ENCODE results near the gene GLMP. TPM values are rescaled to one million over a fixed set of nuclear protein-coding genes. Genes with fewer than 3 reads are reported as not detected.

Gene GLMP
- total and polyA plus RNA-seq, 10 donors = 25.5 to 54.4 (median 34.0) TPM

DNA sequence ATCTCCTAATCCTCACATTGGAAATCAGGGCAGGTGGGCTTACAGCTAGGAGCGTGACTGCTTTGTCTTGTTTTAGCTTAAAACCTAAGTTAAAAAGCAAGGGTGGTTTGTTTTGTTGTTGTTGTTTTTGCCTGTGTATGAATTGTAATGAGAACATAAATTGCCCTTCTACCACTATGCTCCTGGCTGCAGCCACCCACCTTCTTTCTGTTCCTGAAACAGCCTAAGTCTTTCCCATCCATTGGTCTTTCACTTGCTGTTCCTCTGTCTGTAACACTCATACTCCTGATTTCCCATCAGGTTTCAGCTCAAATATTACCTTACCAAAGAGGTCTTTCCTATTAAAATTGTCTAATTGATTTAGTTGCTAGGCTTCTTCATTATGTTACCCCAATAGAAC, 12.0 kb downstream of the GLMP start:
- no peak for TF ChIP-seq POLR2AphosphoS5 (IDR thresholded peaks at IDR 0.05)
- TF ChIP-seq POLR2A (IDR thresholded peaks at IDR 0.05) = no peak
- TF ChIP-seq, protein P1, sequence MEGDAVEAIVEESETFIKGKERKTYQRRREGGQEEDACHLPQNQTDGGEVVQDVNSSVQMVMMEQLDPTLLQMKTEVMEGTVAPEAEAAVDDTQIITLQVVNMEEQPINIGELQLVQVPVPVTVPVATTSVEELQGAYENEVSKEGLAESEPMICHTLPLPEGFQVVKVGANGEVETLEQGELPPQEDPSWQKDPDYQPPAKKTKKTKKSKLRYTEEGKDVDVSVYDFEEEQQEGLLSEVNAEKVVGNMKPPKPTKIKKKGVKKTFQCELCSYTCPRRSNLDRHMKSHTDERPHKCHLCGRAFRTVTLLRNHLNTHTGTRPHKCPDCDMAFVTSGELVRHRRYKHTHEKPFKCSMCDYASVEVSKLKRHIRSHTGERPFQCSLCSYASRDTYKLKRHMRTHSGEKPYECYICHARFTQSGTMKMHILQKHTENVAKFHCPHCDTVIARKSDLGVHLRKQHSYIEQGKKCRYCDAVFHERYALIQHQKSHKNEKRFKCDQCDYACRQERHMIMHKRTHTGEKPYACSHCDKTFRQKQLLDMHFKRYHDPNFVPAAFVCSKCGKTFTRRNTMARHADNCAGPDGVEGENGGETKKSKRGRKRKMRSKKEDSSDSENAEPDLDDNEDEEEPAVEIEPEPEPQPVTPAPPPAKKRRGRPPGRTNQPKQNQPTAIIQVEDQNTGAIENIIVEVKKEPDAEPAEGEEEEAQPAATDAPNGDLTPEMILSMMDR (IDR thresholded peaks at IDR 0.05 in 8 of 11, conservative IDR thresholded peaks at IDR 0.05 in 3 of 11) = no peak
- no peak for DNase-seq
- Histone ChIP-seq H3K4me3 (peak overlapping the region in 7 of 8 donors; percentile 62 to 87 (median 69)), H3K36me3 (peaks cover 0 to 52% (median 23%) of the 10 kb centered on the region in 6 donors), H3K9me3 (no peaks in the 10 kb centered on the region), H3K4me1 (peaks cover 14 to 61% (median 41%) of the 10 kb centered on the region in 6 donors), H3K27ac (peak overlapping the region in 4 of 8 donors; percentile 90 to 97 (median 94)), H3K27me3 (replicated peaks in 1 of 7) (no peaks in the 10 kb centered on the region)
- intact Hi-C loops (cut with DNase I; ENCODE audit: low total_unique reads) = no loop called here
- 73 to 94% (median 86%) methylated on average over 1 of the region's 1 CpG for WGBS, 5 donors

- Histone ChIP-seq H3K27ac (peak within 1 kb of the TSS; percentile 90 to 97 (median 94)), H3K27me3 (replicated peaks in 1 of 7) (no peaks in the 10 kb centered on the region), H3K4me1 (peaks cover 14 to 68% (median 41%) of the 10 kb centered on the region in 6 donors), H3K9me3 (no peaks in the 10 kb centered on the region), H3K36me3 (peaks cover 0 to 52% (median 29%) of the 10 kb centered on the region in 6 donors), H3K4me3 (peak within 1 kb of the TSS; percentile 62 to 87 (median 72))
- peak in 2 of 3 donors; percentile 81 to 83 for TF ChIP-seq POLR2A (IDR thresholded peaks at IDR 0.05)
- TF ChIP-seq, protein P1 (IDR thresholded peaks at IDR 0.05 in 8 of 11, conservative IDR thresholded peaks at IDR 0.05 in 3 of 11) = peak in 4 of 11 experiments; percentile 46 to 65 (median 51)
- TF ChIP-seq POLR2AphosphoS5 (IDR thresholded peaks at IDR 0.05) = peak; percentile 96 to 98 (median 97)
- WGBS, 5 donors = 0 to 1% (median 1%) methylated on average over 23 to 50 of the region's 50 CpGs
- DNase-seq = peak; percentile 98
- intact Hi-C loops (cut with DNase I; ENCODE audit: low total_unique reads) = no loop called here
These were observed 12.8 kb downstream of the GLMP start, which contains the start of gene SMG5 for GRCh38 chr1:156282479-156283222. TSS of gene SMG5 (minus strand) at chr1:156282825. CDS start at chr1:156282680, 145 bp downstream.

DNA sequence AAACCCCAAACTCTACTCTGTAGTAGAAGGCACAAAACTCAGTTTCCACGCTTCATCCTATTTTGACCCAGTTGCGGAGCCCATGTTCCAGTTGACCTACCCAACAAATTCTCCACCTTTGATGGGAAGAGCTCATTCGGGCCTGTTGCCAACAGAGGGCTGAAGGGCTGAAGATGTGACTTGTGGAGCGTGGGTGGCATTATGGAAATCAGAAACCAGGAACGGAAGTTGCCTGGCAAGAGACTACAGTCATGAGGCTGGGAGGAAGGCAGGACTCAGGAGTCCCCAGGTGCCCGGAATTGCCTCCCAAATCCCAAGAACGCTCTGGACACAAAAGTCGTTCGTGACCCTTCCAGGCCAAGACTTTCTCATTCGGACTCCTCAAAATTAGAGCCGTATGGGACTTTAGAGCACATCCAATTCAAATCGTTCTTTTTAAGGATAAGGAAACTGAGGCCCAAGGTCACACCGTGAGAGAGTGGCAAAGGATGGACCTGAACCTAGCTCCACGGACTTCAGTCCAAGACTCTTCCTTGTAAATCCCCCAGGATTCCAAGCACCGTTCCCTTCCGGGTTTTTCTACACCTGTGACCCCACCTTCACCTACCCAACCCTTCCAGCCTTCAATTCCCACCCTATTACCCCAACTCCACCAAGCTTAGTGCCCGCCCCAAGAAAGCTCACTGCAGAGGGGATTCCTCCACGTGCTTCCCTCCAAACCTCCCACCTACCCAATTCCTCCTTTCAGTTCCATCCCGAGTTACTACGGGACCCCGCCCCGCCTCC, 13.6 kb downstream of the GLMP start:
- WGBS, 5 donors = 5 to 11% (median 8%) methylated on average over 22 of the region's 22 CpGs
- H3K36me3 ChIP-seq = peaks cover 0 to 53% (median 36%) of the 10 kb centered on the region in 6 donors
- DNase-seq = no peak
- peak overlapping the region; percentile 62 to 87 (median 72) for H3K4me3 ChIP-seq
- H3K27ac ChIP-seq = peak overlapping the region; percentile 90 to 97 (median 94)
- no peaks in the 10 kb centered on the region for H3K9me3 ChIP-seq
- H3K27me3 ChIP-seq (replicated peaks in 1 of 7) = no peaks in the 10 kb centered on the region
- TF ChIP-seq POLR2A (IDR thresholded peaks at IDR 0.05) (no peak), POLR2AphosphoS5 (IDR thresholded peaks at IDR 0.05) (no peak)
- TF ChIP-seq, protein P1 (IDR thresholded peaks at IDR 0.05 in 8 of 11, conservative IDR thresholded peaks at IDR 0.05 in 3 of 11) = no peak
- intact Hi-C loops (cut with DNase I; ENCODE audit: low total_unique reads) = no loop called here
- H3K4me1 ChIP-seq = peaks cover 14 to 72% (median 43%) of the 10 kb centered on the region in 6 donors

Measured in spleen (tissue), 11 donors.